HepG2 (cell line): ENCODE measurements around the gene CLDN9. TPM values are rescaled to one million over a fixed set of nuclear protein-coding genes. Genes with fewer than 3 reads are reported as not detected.

Source experiments
- HNF1A ChIP-seq, 2 experiments: sonication (generic) in 1 of 2; formaldehyde crosslinking in 1 of 2; IDR thresholded peaks; 2 replicates each; pipeline versions ENCODE4 v1.4.0 to v1.6.1; 2016 to 2020; ENCODE audit warnings: borderline replicate concordance in 1 of 2, low read depth in 1 of 2, mild to moderate bottlenecking in 1 of 2, missing genetic modification reagents in 1 of 2
- PATZ1 ChIP-seq: sonication (generic); formaldehyde crosslinking; IDR thresholded peaks from 2 replicates; pipeline ENCODE4 v1.4.0; 2020; ENCODE audit warnings: missing genetic modification reagents
- RBFOX2 ChIP-seq: fragments of 200-400 bp; formaldehyde crosslinking; IDR thresholded peaks from 2 replicates; pipeline ENCODE4 v1.6.1; 2017; ENCODE audit warnings: low read depth, mild to moderate bottlenecking, low read length
- ZNF609 ChIP-seq: sonication (generic); formaldehyde crosslinking; IDR thresholded peaks from 2 replicates; pipeline ENCODE4 v1.4.0; 2020; ENCODE audit warnings: mild to moderate bottlenecking, missing genetic modification reagents, borderline replicate concordance
- ZNF761 ChIP-seq: sonication (generic); formaldehyde crosslinking; conservative IDR thresholded peaks from 2 replicates; pipeline ENCODE4 v1.4.0; 2020; ENCODE audit warnings: mild to moderate bottlenecking, missing genetic modification reagents
- polyA plus RNA-seq, 8 experiments: library from polyadenylated mRNA; depleted of rRNA in 3 of 8; stranded (reverse) in 7 of 8; unstranded in 1 of 8; fragments of >200 nt; fragmentation: Illumina TruSeq in 4 of 8; extraction: Trizol in 4 of 8; gene quantifications; 2 replicates each; pipeline versions ENCODE4 v1.2.1 to v1.2.3, GENCODE V29; 2011 to 2016; ENCODE audit warnings: low read depth in 4 of 8, missing spikeins in 1 of 8, mixed read lengths in 1 of 8; ENCODE audit not compliant: insufficient read depth in 1 of 8
- total RNA-seq, 5 experiments: library from RNA; depleted of rRNA; stranded (reverse); fragments of >200 nt; fragmentation: Illumina TruSeq; extraction: Trizol; gene quantifications; 2 replicates each; pipeline ENCODE4 v1.2.3, GENCODE V29; 2016; ENCODE audit warnings: low read depth in 1 of 5

Gene CLDN9
- total and polyA plus RNA-seq, 2 of the 13 experiments (the other 11 are each of a cell fraction or from before 2014, with no cell fraction given) = 0.15 to 0.26 TPM

- 0 out of 2 replicates have a peak, but pooled peaks have one; percentile 23 for TF ChIP-seq ZNF609 (CRISPR knock-in tag)
- 0 out of 2 replicates have a peak, but pooled peaks have one; percentile 22 for TF ChIP-seq RBFOX2
- 0 out of 2 replicates have a peak, but pooled peaks have one; percentile 50 for TF ChIP-seq ZNF761 (CRISPR knock-in tag)
- TF ChIP-seq HNF1A (IDR thresholded peaks at IDR 0.05; ENCODE audit: low read depth) = no peak
- 0 out of 2 replicates have a peak, but pooled peaks have one; percentile 28 for TF ChIP-seq HNF1A (CRISPR knock-in tag; IDR thresholded peaks at IDR 0.05; ENCODE audit: borderline replicate concordance)
- TF ChIP-seq PATZ1 (CRISPR knock-in tag) = peak; percentile 72
These were observed 49.5 kb upstream of the CLDN9 start (continued) for GRCh38 chr16:2963074-2963722.
